Activated CD8-positive, alpha-beta memory T cell treated with anti-CD3 and anti-CD28 coated beads, Interleukin-2, amount 50 U/mL, for 1 hour (primary cell): ENCODE results near the gene ATCAY.

Source experiments
- DNase-seq: peaks from one replicate; pipeline ENCODE4 v3.0.0-alpha.2; 2020; ENCODE audit errors: extremely low read depth

ATCAY gene

GRCh38 chr19:3880471-3881271 lies at the start of gene ATCAY:
ATCAY (plus strand) TSS chr19:3880685; CDS start chr19:3885768, 5,083 bp downstream.
- no peak for DNase-seq

- no peak for DNase-seq
These were observed 48.9 kb upstream of the ATCAY start for GRCh38 chr19:3831601-3832000.

GRCh38 chr19:3832001-3832400 lies 48.5 kb upstream of the ATCAY start:
- DNase-seq = no peak

GRCh38 chr19:3833578-3834348 lies 46.7 kb upstream of the ATCAY start:
- no peak for DNase-seq

GRCh38 chr19:3834349-3835054 lies 46.0 kb upstream of the ATCAY start:
- no peak for DNase-seq

GRCh38 chr19:3835055-3835435 lies 45.4 kb upstream of the ATCAY start:
- no peak for DNase-seq

GRCh38 chr19:3836887-3837286 lies 43.6 kb upstream of the ATCAY start:
- no peak for DNase-seq

- no peak for DNase-seq
These were observed 43.2 kb upstream of the ATCAY start for GRCh38 chr19:3837332-3837731.

GRCh38 chr19:3837922-3838321 lies 42.6 kb upstream of the ATCAY start:
- no peak for DNase-seq

GRCh38 chr19:3838661-3839060 lies 41.8 kb upstream of the ATCAY start:
- DNase-seq = no peak

GRCh38 chr19:3839941-3840340 lies 40.5 kb upstream of the ATCAY start:
- no peak for DNase-seq

GRCh38 chr19:3840804-3841203 lies 39.7 kb upstream of the ATCAY start:
- DNase-seq = no peak

- no peak for DNase-seq
These were observed 37.5 kb upstream of the ATCAY start for GRCh38 chr19:3842948-3843347.

- DNase-seq = no peak
These were observed 35.9 kb upstream of the ATCAY start for GRCh38 chr19:3844596-3844995.

GRCh38 chr19:3849092-3849491 lies 31.4 kb upstream of the ATCAY start:
- DNase-seq = no peak

- DNase-seq = no peak
These were observed 30.7 kb upstream of the ATCAY start for GRCh38 chr19:3849787-3850186.

GRCh38 chr19:3850320-3850972 lies 30.0 kb upstream of the ATCAY start:
- DNase-seq = no peak

GRCh38 chr19:3851254-3852176 lies 29.0 kb upstream of the ATCAY start:
- DNase-seq = no peak

GRCh38 chr19:3852177-3852511 lies 28.3 kb upstream of the ATCAY start:
- DNase-seq = no peak

GRCh38 chr19:3852614-3853254 lies 27.8 kb upstream of the ATCAY start:
- DNase-seq = no peak

- no peak for DNase-seq
These were observed 25.2 kb upstream of the ATCAY start for GRCh38 chr19:3855320-3855719.
